K562 treated with DMSO at 1 percent for 12 hours (cell line): ENCODE results near the gene NADK2. TPM values are rescaled to one million over a fixed set of nuclear protein-coding genes. Genes with fewer than 3 reads are reported as not detected.

Source experiments
- total RNA-seq: library from RNA; unstranded; fragments of 300-600 nt; gene quantifications from 2 replicates; pipeline ENCODE4 v1.2.3, GENCODE V29; 2022; ENCODE audit not compliant: insufficient read depth

Gene NADK2
- total RNA-seq: 5.5 and 15.0 TPM in 2 replicates

GRCh38 chr5:36241631-36242533 is at the start of gene NADK2:
Gene NADK2, minus strand, starts transcription at chr5:36241925. Its CDS starts 127 bp downstream, at chr5:36241798.

DNA sequence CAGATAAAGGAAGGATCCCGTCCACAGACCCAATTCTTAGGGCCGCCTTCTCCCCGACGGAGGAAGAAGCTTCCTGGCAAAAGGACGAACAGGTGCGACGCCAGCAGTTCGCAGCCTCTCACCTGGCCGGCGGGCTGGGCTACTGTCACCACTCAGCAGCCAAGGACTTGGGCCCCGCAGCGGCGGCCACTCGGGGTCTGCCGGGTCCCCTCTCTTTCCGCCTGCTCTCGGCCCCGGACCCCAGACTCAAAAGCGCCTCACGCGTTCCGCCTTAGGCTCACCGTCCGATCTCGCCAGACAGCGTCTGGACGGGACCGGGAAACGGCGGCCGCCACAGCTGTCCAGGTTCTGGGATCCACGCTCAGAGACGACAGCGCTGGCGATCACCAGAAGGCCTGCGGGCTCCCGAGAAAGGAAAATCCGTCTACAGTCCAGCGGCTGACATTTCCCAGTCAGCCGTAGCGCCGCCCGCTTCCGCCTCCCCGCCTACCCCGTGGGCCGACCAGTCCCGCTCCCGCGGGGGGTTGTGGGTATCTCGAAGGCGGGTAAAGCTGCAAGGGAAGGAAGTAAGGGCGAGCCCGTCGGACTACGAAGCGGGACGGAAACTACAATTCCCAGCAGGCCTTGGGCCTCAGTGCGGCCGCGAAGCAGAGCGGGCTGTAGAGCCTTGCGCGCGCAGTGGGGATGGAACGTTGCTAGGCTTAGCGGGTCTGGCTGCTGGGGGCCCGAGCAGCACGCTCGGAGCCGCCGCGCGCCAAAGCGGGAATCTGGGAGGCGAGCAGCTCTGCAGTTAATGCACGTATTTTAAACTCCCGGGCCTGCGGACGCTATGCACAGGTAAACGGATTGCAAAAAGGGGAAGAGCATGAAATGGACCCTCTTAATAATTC is 90.0 kb downstream of the NADK2 start, which contains the start of the genes LMBRD2 and SKP2:
Gene LMBRD2, minus strand, starts transcription at position 454 of the 890 bp plus-strand sequence. CDS start 8,538 bp downstream, outside the sequence.
Gene SKP2, plus strand, starts transcription at position 678 of the 890 bp plus-strand sequence. Its CDS starts 152 bp downstream, at position 830.

Other genes with a start within 250 kb of the NADK2 start
- not detected in 2 replicates for gene UGT3A2, start 175.0 kb downstream of the NADK2 start, total RNA-seq
- gene LMBRD2, start 90.0 kb downstream of the NADK2 start, total RNA-seq: 1.4 and 8.6 TPM in 2 replicates
- 14.7 and 40.3 TPM in 2 replicates for gene SKP2, start 89.8 kb downstream of the NADK2 start, total RNA-seq
- not detected in 2 replicates for gene RANBP3L, start 60.0 kb upstream of the NADK2 start, total RNA-seq